PC-9 (cell line): Measurements from ENCODE around the gene CRELD2. TPM values are rescaled to one million over a fixed set of nuclear protein-coding genes. Genes with fewer than 3 reads are reported as not detected.

ENCODE experiments used
- BruUV-seq: library from RNA; stranded (reverse); fragments of 400-500 nt; replicated peaks from 2 replicates; lab custom pipeline; 2021; lab: Mats Ljungman, UMichigan
- CTCF ChIA-PET: fragments of 300-600 bp; sonication (Branson Sonifier 250); formaldehyde crosslinking; loops from one replicate; lab custom pipeline; 2022; ENCODE audit warnings: antibody characterized with exemption; lab: Charles Lee
- POLR2A ChIA-PET: fragments of 300-600 bp; sonication (Branson Sonifier 250); formaldehyde crosslinking; loops from one replicate; lab custom pipeline; 2022; ENCODE audit warnings: antibody characterized with exemption; ENCODE audit not compliant: unreplicated experiment; lab: Charles Lee
- DNase-seq, 2 experiments: peaks; one replicate each; pipeline versions ENCODE4 v3.0.0 to v3.0.0-alpha.2; 2015 to 2022; ENCODE audit warnings: mixed read lengths in 1 of 2
- H2AFZ ChIP-seq: fragments of 200-600 bp; sonication (generic); 2 replicates; pipeline ENCODE4 v1.8.1; 2017; ENCODE audit warnings: antibody characterized with exemption
- H3F3A ChIP-seq: fragments of 200-600 bp; sonication (generic); 2 replicates; pipeline ENCODE4 v1.8.1; 2017; ENCODE audit warnings: antibody characterized with exemption, mild to moderate bottlenecking, low read depth; ENCODE audit not compliant: insufficient read depth
- H3K27ac ChIP-seq: fragments of 200-600 bp; sonication (generic); 2 replicates; pipeline ENCODE4 v1.6.1; 2016; ENCODE audit warnings: mixed run types
- H3K27me3 ChIP-seq: fragments of 200-600 bp; sonication (generic); 2 replicates; pipeline ENCODE4 v1.6.1; 2016; ENCODE audit warnings: low read depth, mixed run types; ENCODE audit not compliant: insufficient read depth
- H3K36me3 ChIP-seq: fragments of 200-600 bp; sonication (generic); 2 replicates; pipeline ENCODE4 v1.6.1; 2016; ENCODE audit warnings: low read depth, mixed run types
- H3K4me1 ChIP-seq: fragments of 200-600 bp; sonication (generic); replicated peaks from 2 replicates; pipeline ENCODE4 v1.6.1; 2016; ENCODE audit warnings: mixed run types; ENCODE audit not compliant: insufficient read depth
- H3K4me2 ChIP-seq: fragments of 200-600 bp; sonication (generic); 2 replicates; pipeline ENCODE4 v1.6.1; 2017; ENCODE audit warnings: mixed run types
- H3K4me3 ChIP-seq: fragments of 200-600 bp; sonication (generic); 2 replicates; pipeline ENCODE4 v1.6.1; 2016; ENCODE audit warnings: mixed run types
- H3K79me2 ChIP-seq: fragments of 200-600 bp; sonication (generic); 2 replicates; pipeline ENCODE4 v1.6.1; 2017; ENCODE audit warnings: low read depth, mixed run types
- H3K9me2 ChIP-seq: fragments of 200-600 bp; sonication (generic); 2 replicates; pipeline ENCODE4 v1.8.1; 2017; ENCODE audit warnings: mild to moderate bottlenecking; ENCODE audit not compliant: insufficient read depth
- H3K9me3 ChIP-seq: fragments of 200-600 bp; sonication (generic); 2 replicates; pipeline ENCODE4 v1.8.1; 2016; ENCODE audit warnings: low read depth; ENCODE audit not compliant: insufficient read depth
- H4K20me1 ChIP-seq: fragments of 200-600 bp; sonication (generic); 2 replicates; pipeline ENCODE4 v1.8.1; 2017; ENCODE audit not compliant: insufficient read depth
- EZH2 ChIP-seq: fragments of 200-600 bp; sonication (generic); IDR thresholded peaks from 2 replicates; pipeline ENCODE4 v1.8.0; 2017; ENCODE audit warnings: antibody characterized with exemption, low read depth
- intact Hi-C: fragments of 100-400 bp; cut with micrococcal nuclease; formaldehyde crosslinking; loops from one replicate; pipeline ENCODE4 v1.10.0; 2022; ENCODE audit not compliant: unreplicated experiment
- total RNA-seq: library from RNA; stranded (reverse); gene quantifications from 2 replicates; pipeline ENCODE4 v1.2.3, GENCODE V29; 2021
- TF ChIP-seq, protein P1 (sequence below): fragments of 200-600 bp; sonication (generic); conservative IDR thresholded peaks from 2 replicates; pipeline ENCODE4 v1.6.1; 2017; ENCODE audit warnings: mixed run types, antibody characterized with exemption, mild to moderate bottlenecking, moderate library complexity

CRELD2 gene
- total RNA-seq, 1 experiment from 2014 or later, result 30.7 TPM

DNA sequence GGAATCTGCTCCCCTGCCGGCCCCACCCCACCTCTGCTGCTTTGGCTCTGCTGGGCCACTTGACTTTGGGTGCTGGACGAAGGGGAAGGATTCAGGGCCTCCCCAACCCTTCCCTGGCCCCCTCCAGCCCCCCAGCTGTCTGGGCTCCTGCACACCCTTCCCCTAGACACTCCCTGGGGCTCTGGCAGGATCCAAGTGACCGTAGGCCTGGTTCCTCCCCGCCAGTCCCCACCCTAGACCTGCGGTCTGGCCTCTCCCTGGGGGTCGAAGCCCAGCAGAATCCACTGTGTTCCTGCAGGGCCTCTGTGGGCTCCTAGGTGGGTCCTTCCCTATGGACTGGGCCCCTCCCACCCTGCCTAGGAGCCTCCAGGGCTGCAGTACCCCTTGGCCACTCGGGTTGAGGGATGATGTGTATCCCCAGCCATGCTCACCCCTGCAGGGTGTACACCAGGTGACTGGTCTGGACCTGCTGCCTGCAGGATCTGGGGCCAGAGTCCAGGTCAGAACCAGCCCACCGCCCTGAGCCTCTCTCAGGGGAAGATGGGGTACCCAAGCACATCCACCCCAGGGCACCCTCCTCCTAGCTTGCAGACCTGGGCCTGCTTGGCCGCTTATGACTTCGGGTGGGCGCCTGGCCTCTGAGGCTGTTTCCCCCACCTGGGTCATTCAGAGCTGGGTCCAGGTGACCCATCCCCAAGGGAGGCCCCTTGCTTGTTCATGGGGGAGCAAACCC, 47.8 kb downstream of the CRELD2 start:
- peaks cover 52% of the 10 kb centered on the region for H4K20me1 ChIP-seq
- peaks cover 26% of the 10 kb centered on the region for H3K4me1 ChIP-seq
- intact Hi-C loops, result no loop called here
- no peak overlapping the region for H3K27ac ChIP-seq
- ChIA-PET POLR2A (no interaction called here), CTCF (no interaction called here)
- BruUV-seq, result no TSS peak
- peaks cover 31% of the 10 kb centered on the region for H3K36me3 ChIP-seq
- no peak overlapping the region for H3K4me3 ChIP-seq
- no peak overlapping the region for H2AFZ ChIP-seq
- TF ChIP-seq EZH2, result no peak
- TF ChIP-seq, protein P1, sequence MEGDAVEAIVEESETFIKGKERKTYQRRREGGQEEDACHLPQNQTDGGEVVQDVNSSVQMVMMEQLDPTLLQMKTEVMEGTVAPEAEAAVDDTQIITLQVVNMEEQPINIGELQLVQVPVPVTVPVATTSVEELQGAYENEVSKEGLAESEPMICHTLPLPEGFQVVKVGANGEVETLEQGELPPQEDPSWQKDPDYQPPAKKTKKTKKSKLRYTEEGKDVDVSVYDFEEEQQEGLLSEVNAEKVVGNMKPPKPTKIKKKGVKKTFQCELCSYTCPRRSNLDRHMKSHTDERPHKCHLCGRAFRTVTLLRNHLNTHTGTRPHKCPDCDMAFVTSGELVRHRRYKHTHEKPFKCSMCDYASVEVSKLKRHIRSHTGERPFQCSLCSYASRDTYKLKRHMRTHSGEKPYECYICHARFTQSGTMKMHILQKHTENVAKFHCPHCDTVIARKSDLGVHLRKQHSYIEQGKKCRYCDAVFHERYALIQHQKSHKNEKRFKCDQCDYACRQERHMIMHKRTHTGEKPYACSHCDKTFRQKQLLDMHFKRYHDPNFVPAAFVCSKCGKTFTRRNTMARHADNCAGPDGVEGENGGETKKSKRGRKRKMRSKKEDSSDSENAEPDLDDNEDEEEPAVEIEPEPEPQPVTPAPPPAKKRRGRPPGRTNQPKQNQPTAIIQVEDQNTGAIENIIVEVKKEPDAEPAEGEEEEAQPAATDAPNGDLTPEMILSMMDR, result no peak
- no peak overlapping the region for H3K4me2 ChIP-seq
- peaks cover 36% of the 10 kb centered on the region for H3K79me2 ChIP-seq
- no peaks in the 10 kb centered on the region for H3K9me2 ChIP-seq
- H3K9me3 ChIP-seq, result no peaks in the 10 kb centered on the region
- H3F3A ChIP-seq, result peaks cover 57% of the 10 kb centered on the region; the same call in 1 of the 2 replicates
- no peaks in the 10 kb centered on the region for H3K27me3 ChIP-seq
- no peak for DNase-seq

GRCh38 chr22:49966774-49967705, 48.6 kb downstream of the CRELD2 start:
- no peaks in the 10 kb centered on the region for H3K9me3 ChIP-seq
- ChIA-PET POLR2A (interaction anchor here (0.6 to 0.9 kb wide), 3 partner anchors 36 to 497 kb away, joined by 5 to 7 read pairs (median 5); no protein-coding TSS in a partner anchor), CTCF (interaction anchor here (0.5 to 0.6 kb wide), 2 partner anchors 30 to 581 kb away, joined by 4 to 5 read pairs; no protein-coding TSS in a partner anchor)
- no peak overlapping the region for H3K4me3 ChIP-seq
- DNase-seq, result no peak
- no peak overlapping the region for H2AFZ ChIP-seq
- no peak for TF ChIP-seq EZH2
- TF ChIP-seq, protein P1, result no peak
- H3F3A ChIP-seq, result peaks cover 57% of the 10 kb centered on the region; the same call in 1 of the 2 replicates
- H3K27ac ChIP-seq, result no peak overlapping the region
- no peaks in the 10 kb centered on the region for H3K27me3 ChIP-seq
- no peaks in the 10 kb centered on the region for H3K9me2 ChIP-seq
- peaks cover 27% of the 10 kb centered on the region for H3K79me2 ChIP-seq
- H4K20me1 ChIP-seq, result peaks cover 46% of the 10 kb centered on the region
- H3K36me3 ChIP-seq, result peaks cover 26% of the 10 kb centered on the region
- intact Hi-C loops, result no loop called here
- no peak overlapping the region for H3K4me2 ChIP-seq
- H3K4me1 ChIP-seq, result peaks cover 31% of the 10 kb centered on the region
- no TSS peak for BruUV-seq

- no peak for TF ChIP-seq EZH2
- TF ChIP-seq, protein P1, result no peak
- Histone ChIP-seq H3F3A (peaks cover 56% of the 10 kb centered on the region; the same call in 1 of the 2 replicates), H2AFZ (no peak overlapping the region), H3K4me3 (no peak overlapping the region), H3K27ac (no peak overlapping the region), H4K20me1 (peaks cover 43% of the 10 kb centered on the region), H3K9me3 (no peaks in the 10 kb centered on the region), H3K36me3 (peaks cover 22% of the 10 kb centered on the region), H3K9me2 (no peaks in the 10 kb centered on the region), H3K4me2 (no peak overlapping the region), H3K4me1 (peaks cover 29% of the 10 kb centered on the region), H3K27me3 (no peaks in the 10 kb centered on the region), H3K79me2 (peaks cover 23% of the 10 kb centered on the region)
- intact Hi-C loops, result no loop called here
- BruUV-seq, result no TSS peak
- ChIA-PET CTCF (interaction anchor here (0.5 to 0.6 kb wide), 2 partner anchors 30 to 580 kb away, joined by 4 to 5 read pairs; no protein-coding TSS in a partner anchor), POLR2A (interaction anchor here (0.6 to 0.9 kb wide), 3 partner anchors 37 to 594 kb away, joined by 4 to 5 read pairs (median 5); no protein-coding TSS in a partner anchor)
- no peak for DNase-seq
Measured at GRCh38 chr22:49967706-49968208, 49.3 kb downstream of the CRELD2 start.
